ENCODE results near the gene ZNRF1.
"Not testable (repeated sequence)": the region's sequence is repeated elsewhere in the genome, so short reads cannot be mapped to it uniquely, and the experiment has no call there.

- TF ChIP-seq POLR2A (IDR thresholded peaks at IDR 0.05; ENCODE audit: low read length); EP300 (IDR thresholded peaks at IDR 0.05): not testable (repeated sequence)
- TF ChIP-seq, protein P1, sequence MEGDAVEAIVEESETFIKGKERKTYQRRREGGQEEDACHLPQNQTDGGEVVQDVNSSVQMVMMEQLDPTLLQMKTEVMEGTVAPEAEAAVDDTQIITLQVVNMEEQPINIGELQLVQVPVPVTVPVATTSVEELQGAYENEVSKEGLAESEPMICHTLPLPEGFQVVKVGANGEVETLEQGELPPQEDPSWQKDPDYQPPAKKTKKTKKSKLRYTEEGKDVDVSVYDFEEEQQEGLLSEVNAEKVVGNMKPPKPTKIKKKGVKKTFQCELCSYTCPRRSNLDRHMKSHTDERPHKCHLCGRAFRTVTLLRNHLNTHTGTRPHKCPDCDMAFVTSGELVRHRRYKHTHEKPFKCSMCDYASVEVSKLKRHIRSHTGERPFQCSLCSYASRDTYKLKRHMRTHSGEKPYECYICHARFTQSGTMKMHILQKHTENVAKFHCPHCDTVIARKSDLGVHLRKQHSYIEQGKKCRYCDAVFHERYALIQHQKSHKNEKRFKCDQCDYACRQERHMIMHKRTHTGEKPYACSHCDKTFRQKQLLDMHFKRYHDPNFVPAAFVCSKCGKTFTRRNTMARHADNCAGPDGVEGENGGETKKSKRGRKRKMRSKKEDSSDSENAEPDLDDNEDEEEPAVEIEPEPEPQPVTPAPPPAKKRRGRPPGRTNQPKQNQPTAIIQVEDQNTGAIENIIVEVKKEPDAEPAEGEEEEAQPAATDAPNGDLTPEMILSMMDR (IDR thresholded peaks at IDR 0.05) = not testable (repeated sequence)
Observed at GRCh38 chr16:74989864-74990263, 9.0 kb upstream of the ZNRF1 start.

All from A549 (cell line).